Body of pancreas (tissue), 4 donors: ENCODE measurements around the gene FGF22.

Experiments
- CTCF ChIP-seq, 7 experiments: fragments of 450-650 bp in 4 of 7; fragments of 200-600 bp in 3 of 7; sonication (generic) in 3 of 7; IDR thresholded peaks; one replicate each; pipeline ENCODE4 v1.5.1; 2016 to 2019; ENCODE audit warnings: antibody characterized with exemption in 7 of 7
- POLR2A ChIP-seq, 3 donors: fragments of 450-650 bp; IDR thresholded peaks; one replicate each; pipeline ENCODE4 v1.6.1; 2016; ENCODE audit warnings: antibody characterized with exemption in 3 of 3, mild to moderate bottlenecking in 2 of 3

GRCh38 chr19:682678-683320 lies 43.1 kb downstream of the FGF22 start:
- TF ChIP-seq POLR2A (IDR thresholded peaks at IDR 0.05): no peak
- no peak for TF ChIP-seq CTCF (IDR thresholded peaks at IDR 0.05)
